NOMO-1 treated with DMSO at 0.1 percent for 48 hours (cell line): Measurements from ENCODE around the gene ROBO4.
A peak's percentile ranks its signal among the peaks of the same experiment; 100 is the strongest.

ENCODE experiments used
- DNase-seq: peaks from one replicate; lab custom pipeline; 2025; ENCODE audit not compliant: unreplicated experiment; lab: John Stamatoyannopoulos, UW

ROBO4 gene

DNA sequence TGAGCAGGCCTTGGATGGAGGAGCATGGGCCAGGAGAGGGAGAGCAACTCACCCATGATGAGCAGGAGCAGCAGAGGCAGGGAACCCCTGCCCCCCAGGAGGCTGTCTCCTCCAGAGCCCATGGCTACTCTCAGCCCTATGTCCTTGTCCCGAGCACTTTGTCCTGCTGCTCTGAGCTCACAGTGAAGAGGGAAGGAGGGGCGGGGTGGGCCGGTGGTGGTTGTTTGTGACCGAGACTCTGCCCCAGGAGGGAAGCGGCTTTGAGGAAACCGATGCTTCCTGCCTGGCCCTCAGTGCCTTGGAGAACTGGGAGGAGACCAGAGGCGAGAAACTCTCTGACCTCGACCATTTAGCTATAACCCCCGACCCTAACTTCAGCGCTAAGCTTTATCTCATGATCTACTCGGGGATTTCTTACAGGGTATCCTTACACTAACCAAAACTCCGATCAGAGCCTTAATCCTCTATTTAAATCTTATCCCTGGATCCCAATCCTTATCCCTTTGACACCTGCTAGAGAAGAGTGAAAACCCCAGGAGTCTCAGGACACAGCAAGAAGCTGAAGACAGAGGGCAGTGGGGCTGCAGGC is at the start of gene ROBO4:
ROBO4 (minus strand) TSS at position 192 of the 589 bp plus-strand sequence; CDS start at position 122, 70 bp downstream.
- no peak for DNase-seq

DNA sequence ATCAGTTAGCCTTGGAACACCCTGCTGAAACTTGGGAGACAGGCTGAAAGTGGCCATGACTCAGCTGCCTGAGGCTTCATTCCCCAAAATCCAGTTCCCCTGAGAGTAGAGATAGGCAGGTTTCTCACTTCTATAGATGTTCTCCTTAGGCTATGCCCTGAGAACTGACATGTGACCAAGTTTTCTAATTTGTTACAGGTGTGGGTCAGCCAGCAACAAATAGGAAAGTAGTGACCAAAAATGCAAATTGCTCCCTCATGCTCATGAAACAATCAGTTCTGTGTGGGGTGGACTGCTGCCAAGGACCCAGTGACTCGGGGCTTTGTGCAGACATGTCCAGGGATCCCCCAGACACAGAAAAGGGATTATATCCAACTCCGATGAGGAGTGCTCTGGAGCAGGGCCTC is 49.1 kb upstream of the ROBO4 start:
- DNase-seq: no peak

DNA sequence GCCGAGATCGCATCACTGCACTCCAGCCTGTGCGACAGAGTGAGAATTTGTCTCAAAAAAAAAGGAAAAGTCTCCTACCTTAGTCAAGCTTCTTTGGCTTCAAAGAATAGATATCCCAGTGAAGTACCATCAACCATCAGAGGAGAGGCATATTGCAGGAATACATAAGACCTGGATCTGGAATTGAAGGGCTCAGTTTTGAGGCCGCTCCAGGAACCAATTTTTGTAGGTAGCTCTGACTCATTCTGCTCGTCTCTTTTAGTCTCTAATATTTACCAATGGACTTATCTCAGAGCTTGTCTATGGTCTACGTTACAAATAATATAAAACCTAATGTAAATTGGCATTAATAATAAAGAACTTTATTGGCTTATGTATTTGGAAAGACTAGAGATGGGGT is 48.2 kb upstream of the ROBO4 start:
- DNase-seq: no peak

DNA sequence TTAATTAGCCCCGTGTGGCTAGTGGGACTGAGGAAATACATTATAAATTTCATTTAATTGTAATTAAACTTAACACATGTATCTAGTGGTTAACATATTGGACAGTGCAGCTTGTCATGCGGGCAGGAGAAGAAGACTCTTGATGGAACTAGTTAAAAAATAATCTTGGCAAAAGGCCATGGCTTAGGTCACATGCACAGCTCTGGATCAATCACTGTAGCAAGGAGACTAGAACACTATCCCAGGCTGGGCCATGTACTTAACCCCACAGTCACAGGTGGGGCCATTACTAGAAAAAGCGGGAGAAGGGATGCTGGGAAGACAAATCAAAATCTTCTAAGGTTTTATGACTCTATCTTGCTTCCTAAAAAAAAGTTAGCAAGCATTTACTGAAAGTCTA is 46.9 kb upstream of the ROBO4 start:
- DNase-seq: no peak

DNA sequence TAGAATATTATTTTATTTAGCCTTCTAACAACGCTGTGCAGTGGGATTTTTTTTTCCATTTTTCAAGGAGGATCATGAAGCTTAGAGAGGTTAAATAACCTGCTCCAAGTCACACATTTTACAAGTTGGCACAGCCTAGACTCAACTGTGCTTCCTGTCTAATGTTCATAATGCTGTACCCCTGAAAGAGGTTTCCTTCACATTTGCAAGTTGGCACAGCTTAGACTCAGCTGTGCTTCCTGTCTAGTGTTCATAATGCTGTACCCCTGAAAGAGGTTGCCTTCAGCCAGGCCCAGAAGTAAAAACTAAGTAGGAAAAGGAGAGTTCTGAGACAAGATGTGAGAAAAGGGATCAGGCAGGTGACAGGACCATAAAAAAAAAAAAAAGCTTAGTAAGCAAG is 46.1 kb upstream of the ROBO4 start:
- DNase-seq: no peak

DNA sequence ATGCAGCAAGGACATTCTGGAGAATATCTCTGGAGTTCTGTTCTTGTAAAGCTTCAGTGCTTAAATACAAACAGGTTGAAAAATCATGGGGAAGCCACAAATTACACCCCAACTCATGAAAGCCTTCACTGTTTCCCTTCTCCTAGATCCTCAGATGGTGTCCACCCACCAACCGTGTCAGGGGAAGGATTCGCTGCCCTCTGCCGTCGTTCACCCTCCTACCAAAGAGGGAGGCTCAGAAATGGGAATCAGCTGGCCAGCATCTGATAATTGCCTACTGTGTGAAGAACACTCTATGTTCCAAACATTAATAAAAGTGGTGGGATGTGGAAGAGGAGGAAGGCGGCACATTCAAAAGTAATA is 45.6 kb upstream of the ROBO4 start:
- no peak for DNase-seq

DNA sequence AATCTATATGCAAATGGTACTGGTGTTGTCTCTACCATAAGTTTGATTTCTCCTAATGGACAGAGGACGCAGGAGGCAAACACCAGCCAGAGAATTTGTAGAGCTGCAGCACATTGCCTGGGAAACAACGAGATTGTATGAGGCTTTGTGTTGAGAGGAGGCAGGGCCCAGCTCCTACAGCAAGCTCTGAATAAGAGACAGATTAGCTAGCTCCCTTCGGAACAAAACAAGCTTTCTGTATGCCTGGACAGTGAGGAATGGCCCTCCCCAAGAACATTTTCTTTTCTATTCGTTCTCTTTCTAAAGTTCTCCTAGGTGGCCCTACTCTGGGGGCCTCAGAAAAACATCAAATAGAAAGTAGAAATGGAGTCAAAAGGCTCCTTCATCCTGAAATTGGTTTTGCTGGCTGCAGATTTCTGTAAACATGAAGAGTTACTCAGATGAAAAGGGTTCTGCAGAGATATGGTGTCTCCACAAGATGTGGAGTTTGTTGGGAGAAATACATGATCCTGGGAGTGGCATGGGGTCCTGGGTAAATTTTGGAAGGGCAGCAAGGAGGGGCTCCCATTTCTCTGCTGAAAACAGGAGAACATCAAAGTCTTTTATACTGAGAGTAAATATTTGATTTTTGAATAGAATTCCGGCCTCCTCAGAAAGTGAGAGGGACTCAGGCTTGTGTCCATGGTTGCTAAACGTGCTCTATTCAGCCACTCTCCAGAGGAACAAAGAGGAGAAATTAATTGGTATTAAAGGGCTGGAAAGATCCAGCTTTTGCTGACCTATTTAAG is 45.0 kb upstream of the ROBO4 start:
- DNase-seq: no peak

DNA sequence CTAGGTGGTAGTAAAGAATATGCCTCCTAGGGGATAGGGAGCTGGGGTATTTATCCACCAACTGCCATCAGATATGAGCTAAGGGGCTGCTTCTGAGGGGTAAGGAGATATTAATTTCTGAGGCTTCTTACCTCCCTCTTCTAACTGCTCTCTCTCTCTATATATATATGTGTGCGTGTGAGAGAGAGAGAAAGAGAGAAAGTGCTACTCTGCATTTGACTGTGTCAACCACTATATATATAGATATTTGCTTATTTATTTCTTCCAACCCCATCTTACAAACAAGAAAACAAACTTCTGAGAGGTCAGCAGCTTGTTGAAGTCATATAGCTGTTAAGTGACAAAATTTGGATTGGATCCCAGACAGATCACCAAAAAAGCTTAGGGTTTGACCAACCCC is 44.0 kb upstream of the ROBO4 start:
- no peak for DNase-seq

DNA sequence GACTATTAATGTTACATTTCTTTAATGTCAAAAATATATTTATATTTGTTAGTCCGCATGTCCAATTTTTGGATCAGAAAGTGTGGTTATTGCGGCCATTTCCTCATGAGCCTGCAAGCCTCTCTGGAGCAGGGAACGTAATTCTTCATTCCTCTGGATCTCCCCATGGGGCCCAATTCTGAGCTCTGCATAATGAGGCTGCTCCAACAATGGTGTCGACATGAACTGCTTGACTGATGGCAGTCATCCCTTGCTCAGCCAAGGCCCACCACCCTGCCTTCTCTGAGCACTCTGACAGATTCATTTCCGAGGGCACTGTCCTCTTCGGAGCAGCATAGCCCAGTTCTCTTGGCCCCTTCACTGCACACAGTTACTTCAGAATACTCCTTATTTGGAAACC is 41.3 kb upstream of the ROBO4 start:
- DNase-seq: no peak

DNA sequence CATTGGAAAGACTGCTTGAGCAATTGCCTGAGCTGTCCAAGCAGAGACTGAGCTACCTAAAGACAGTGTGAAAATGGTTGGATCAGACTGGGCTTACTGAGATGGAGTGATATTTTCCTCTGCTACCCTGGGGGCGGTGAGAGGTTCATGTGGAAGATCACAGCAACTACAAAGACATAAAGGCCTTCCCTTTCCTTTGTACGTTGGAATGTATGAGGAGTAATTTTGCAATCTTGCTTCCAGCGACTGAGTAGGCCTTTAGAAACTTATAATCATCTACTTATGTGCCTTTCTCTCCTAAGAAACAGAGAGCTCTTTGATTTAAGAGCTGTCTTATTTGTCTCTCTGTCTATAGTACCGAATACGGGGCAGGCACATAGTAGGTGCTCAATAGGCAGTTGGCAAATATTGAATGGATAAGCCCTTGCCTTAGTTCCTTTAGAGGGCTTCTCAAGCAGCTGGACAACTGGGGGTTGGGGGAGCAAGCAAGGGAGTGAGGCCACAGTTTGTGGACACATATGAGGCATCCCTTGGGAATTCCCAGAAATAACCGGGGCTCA is 40.6 kb upstream of the ROBO4 start:
- DNase-seq: no peak

DNA sequence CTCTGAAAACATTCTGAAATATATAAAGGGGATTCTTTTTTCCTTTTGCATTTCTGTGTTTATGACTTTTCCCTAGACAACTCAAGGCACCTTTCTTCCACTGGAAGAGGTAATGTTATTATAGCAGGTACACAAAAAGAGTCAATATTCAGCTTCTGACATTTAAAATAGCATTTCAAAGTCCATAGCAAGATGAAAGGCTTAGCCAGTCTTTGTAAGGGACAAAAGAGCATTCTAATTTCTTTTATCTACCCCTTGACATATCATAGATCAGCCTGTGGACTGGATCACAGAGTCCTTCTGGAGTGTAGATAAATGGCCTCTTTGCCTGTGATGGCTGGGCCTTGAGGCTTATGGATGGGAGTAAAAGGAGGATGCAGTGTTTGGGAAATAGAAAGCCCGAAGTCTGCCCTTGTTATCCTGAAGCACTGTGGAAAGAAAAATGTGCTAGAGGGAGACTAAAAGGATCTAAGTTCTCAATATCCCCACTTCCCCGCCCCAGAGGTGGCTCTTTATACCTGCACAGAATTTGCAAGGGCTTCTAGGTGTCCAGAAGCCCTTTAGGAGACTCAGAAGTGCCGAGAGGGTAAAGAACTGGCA is 39.8 kb upstream of the ROBO4 start:
- DNase-seq: no peak

DNA sequence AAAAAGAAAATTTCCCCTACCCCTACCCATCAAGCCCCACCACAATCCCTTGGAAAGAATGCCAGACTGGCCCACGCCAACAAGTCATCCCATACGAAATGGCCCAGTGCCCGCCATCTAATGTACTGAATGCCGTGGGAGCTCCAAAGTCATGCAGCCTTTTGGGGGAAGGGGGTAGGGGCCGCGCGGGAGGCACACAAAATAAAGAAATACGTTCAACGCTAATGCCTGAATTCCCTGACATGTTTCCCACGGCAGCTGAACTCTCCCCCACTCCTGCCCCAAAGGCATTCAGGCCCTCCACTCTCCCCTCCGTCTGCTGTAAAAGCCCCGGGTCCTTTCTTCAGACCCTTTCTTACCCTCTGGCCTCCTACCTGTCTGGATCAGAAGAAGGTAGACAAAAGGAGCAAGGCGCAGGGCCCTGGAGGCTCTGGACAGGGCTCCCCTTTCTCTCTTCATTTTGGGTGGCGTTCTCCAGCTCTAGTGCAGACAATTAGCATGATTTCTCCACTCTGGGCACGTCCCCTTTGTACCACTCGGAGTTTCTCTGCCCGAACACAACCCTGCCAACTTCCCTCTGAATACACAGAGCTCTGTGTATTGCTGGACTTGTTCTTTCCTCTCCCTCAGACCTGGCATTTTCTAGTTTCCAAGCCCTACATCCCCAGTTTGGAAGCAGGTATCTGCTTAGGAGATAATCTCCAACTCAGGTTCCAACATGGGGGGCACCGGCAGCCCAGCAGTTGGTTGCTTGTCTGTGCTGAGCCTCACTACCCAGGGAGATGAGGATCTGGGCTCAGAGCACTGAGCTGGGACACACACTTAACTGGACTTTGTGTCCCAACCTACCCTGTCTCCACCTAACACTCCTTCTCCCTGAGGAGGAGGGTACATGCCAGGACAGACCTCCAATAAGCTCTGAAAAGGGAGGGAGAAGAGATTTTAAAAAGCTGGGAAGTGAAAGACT is 38.2 kb upstream of the ROBO4 start, which contains the start of gene HEPACAM:
HEPACAM (minus strand) TSS at position 500 of the 967 bp plus-strand sequence; CDS start at position 459, 41 bp downstream.
- DNase-seq: no peak

DNA sequence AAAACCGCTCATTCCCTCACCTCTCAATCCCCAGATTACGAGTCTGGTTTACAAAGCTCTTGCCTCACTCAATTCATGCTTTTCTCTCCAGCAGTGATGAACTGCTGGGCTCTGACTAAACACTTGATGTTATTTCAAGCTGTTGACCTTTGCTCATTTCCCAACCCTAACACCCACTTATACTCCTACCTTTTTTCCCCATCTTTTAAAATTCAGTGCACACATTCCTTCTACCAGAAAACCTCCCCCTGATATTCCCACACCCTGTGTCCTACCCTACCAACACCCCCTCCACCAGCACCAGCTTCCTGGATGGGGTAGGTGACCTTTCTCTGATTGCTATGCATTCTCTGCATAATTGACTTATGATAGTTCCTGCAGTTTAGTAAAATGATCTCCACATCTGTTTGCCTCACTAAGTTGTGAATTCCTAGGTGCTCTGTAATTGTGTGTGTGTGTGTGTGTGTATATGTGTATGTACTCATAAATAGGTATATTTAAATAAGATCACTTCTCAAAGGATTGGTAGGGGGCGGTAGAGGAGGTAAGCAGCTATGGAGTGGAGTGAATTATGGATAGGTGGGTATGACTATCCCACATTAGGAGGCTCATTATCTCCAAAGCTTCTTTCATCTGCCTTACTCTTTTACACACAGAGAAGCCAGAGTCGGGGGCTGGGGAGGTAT is 37.3 kb upstream of the ROBO4 start:
- DNase-seq: no peak

DNA sequence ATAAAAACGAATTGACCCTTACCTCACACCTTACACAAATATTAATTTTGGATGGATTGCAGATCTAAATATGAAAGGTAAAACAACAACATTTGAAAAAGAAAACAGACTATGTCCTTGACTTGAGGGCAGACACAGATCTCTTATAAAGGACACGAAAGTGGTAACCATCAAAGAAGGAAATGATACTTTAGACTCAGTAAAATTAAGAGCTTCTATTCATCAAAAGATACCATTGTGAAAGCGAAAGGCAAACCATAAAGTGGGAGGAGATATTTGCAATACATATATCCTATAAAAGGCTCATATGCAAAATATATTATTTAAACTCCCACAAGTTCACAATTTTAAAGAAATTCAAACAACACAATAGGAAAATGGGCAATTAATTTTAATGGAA is 33.1 kb upstream of the ROBO4 start:
- peak; percentile 8 for DNase-seq

DNA sequence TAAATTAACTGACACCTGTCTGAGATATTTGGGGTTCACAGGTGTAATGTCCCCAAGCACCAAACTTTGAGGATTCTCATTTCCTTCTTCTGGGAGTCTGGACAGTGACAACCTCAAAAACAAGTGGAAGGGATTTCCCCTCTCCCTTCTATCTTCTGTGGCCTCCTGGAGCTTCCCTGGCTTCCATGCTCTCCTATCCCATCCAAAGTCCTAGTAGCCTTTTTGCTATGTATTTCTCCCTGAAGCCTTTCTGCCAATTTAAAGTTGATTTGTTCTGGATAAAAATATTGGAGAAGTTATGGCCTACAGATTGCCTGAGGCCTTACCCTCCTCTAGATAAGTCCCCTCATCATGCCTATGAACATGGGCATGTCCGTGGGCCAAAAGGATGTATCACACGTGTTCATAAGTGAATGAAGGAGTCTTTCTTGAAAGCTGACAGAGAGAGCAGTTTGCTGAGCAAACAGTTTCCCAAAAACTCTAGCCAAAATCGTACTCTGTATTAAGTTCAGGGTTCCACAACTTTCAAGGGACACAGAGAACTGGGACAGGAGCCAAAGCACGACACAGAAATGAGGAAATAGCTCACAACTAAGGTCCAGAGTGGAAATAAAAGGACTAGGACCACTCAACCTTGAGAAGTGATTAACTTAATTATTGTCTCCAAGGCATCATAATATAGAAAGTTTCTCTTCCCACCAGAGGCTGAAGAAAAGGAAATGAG is 31.4 kb upstream of the ROBO4 start:
- DNase-seq: no peak

DNA sequence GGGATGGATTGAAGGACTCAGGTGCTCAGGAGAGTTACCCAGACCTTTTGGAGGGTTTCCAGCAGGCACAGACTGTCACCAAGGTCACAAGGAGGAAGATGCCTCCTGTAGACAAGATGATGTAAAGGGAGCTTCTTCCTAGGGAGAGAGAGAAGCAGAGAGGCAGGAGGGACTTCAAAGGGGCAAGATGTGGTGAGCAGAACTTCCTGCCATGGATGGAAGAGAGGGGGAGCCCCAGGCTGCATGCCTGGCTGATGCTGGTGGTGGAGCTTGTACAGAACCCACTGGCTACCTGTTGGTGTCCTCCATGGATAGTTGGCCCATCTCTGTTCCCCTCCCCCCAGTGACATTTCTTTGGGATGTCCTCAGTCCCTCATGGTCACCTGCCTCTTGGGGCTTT is 25.6 kb upstream of the ROBO4 start:
- no peak for DNase-seq

DNA sequence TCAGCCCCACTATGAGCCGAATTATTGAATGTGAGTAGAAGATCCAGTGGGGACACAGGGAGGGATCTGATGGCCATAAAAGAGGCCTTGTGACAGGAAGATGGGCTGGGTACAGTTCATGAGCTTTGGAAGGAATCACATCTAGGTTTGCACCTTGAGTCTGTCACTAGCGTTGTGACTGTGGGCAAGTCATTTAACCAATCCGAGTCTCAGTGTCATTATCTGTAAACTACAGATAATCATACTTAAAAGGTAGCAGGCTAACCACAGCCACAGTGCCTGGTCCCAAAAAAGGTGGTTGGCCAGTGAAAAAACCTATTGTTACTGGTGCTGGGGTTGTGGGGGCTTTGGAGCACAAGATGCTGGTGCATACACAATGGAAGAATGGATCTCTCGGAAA is 25.2 kb upstream of the ROBO4 start:
- DNase-seq: no peak

DNA sequence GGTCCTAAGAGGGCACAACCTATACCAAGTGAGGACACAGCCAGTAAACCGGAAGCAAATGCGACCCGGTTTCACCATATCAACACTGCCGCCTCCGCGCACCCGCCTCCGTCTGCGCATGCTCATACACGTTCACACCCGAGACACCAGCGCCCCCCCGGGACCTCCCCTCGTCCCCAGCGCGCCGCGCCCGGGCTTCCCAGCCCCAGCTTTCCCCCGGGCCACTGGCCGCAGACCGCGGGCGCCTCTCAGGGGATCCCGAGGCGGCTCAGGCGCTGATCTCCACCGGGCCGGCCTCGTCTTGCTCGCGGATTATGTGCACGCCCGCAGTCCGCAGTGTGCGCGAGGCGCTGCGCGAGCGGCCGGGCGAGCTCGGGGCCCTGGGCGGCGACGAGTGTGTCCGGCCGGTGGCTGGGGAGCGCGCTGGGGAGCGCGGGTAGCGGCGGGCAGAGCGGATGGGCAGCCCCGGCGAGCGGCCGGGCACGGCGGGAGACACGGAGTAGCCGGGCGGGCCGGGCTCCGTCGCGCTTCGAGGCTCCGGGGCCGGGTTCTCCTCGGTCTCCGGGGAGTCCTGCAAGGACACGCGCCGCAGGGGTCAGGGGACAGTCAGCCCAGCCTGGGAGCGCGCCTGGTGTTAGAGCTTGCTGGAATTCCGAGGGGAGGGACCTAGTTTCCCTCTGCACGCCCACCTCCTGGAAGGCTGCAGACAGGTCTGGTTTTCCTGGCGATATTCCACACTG is 23.4 kb upstream of the ROBO4 start:
- DNase-seq: no peak

DNA sequence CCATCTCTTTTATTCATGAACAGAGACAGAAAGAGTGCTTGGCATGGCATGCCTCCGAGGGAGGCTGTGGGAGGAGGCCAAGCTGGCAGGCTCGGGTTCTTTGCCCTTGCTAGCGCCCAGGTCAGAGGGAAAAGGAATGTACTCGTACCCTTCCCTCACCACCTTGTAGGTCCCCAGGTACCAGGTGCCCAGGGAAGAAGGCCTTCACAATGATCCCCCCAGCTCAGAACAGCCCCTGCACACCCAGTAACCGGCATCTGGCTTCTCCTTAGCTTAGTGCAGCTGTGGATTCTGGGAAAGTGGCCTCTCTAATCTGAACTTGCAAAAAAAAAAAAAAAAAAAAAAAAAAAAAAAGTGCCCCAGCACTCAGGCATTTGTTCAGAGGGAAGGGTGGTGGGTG is 22.7 kb upstream of the ROBO4 start:
- DNase-seq: no peak
